NT2/D1 (cell line): ENCODE results near the gene KAZALD1.

Source experiments
- SUZ12 ChIP-seq: IDR thresholded peaks from 2 replicates; pipeline ENCODE4 v1.6.1; 2011; ENCODE audit not compliant: insufficient read length, insufficient read depth; ENCODE audit errors: extremely low read depth
- YY1 ChIP-seq: IDR thresholded peaks from 2 replicates; pipeline ENCODE4 v1.6.1; 2011; ENCODE audit not compliant: insufficient read length, insufficient read depth

DNA sequence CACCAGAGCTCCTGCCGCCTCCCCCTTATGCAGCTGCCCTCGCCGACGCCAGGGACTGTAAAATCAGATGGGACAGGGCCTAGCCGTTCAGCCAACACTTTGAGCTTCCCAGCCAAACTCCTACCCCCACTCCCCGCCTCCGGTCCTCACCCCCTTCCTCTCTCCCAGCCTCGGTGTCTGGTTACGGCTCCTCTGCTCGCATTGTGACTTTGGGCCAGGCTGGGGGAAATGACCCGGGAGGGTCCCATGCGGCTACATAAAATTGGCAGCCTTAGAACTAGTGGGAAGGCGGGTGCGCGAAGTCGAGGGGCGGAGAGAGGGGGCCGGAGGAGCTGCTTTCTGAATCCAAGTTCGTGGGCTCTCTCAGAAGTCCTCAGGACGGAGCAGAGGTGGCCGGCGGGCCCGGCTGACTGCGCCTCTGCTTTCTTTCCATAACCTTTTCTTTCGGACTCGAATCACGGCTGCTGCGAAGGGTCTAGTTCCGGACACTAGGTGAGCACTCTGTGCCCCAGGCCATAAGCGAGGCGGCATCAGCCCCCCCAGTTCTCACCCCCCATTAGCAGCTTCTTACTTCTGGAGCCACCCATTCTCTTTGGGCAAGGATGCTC lies at the start of gene KAZALD1:
- TF ChIP-seq YY1 (no peak), SUZ12 (no peak)
